Right lobe of liver (tissue), 6 donors: ENCODE results near the gene RNF13. TPM values are rescaled to one million over a fixed set of nuclear protein-coding genes. Genes with fewer than 3 reads are reported as not detected.
"Not testable (repeated sequence)": the region's sequence is repeated elsewhere in the genome, so short reads cannot be mapped to it uniquely, and the experiment has no call there.

ENCODE experiments used
- ATAC-seq, 4 donors: fragments of 200-7000 bp; cut with Tn5 transposase; one replicate each; pipeline ENCODE4 v1.9.1; 2020; ENCODE audit warnings: mild to moderate bottlenecking in 4 of 4, moderate library complexity in 4 of 4
- DNase-seq, 3 donors: peaks; one replicate each; pipeline ENCODE4 v3.0.0-alpha.2; 2020
- H3K27ac ChIP-seq, 3 donors: fragments of 200-600 bp; one replicate each; pipeline ENCODE4 v1.8.0; 2022
- H3K27me3 ChIP-seq, 2 donors: fragments of 200-600 bp; one replicate each; pipeline ENCODE4 v1.8.0; 2022
- H3K36me3 ChIP-seq, 4 donors: fragments of 200-600 bp; sonication (generic) in 1 of 4; one replicate each; pipeline versions ENCODE4 v1.5.1 to v1.8.0; 2017 to 2022; ENCODE audit warnings: control low read depth in 1 of 4
- H3K4me1 ChIP-seq, 4 donors: fragments of 200-600 bp; sonication (generic) in 1 of 4; one replicate each; pipeline versions ENCODE4 v1.5.1 to v1.8.0; 2017 to 2022; ENCODE audit warnings: control low read depth in 1 of 4
- H3K4me3 ChIP-seq, 3 donors: fragments of 200-600 bp; one replicate each; pipeline ENCODE4 v1.8.0; 2022
- H3K9me3 ChIP-seq, 4 donors: fragments of 200-600 bp; sonication (generic) in 1 of 4; one replicate each; pipeline versions ENCODE4 v1.5.1 to v1.8.0; 2017 to 2022; ENCODE audit warnings: control low read depth in 1 of 4
- CTCF ChIP-seq, 4 donors: fragments of 200-600 bp in 3 of 4; fragments of 450-650 bp in 1 of 4; IDR thresholded peaks; one replicate each; pipeline versions ENCODE4 v1.5.1 to v1.8.0; 2016 to 2022; ENCODE audit warnings: antibody characterized with exemption in 4 of 4, mild to moderate bottlenecking in 2 of 4
- POLR2A ChIP-seq: fragments of 450-650 bp; IDR thresholded peaks from one replicate; pipeline ENCODE4 v1.6.1; 2017; ENCODE audit warnings: antibody characterized with exemption, mild to moderate bottlenecking
- WGBS: methylation state at CpG from one replicate; pipeline ENCODE4 v1.1.6; 2018; ENCODE audit warnings: low coverage, low lambda C conversion rate; ENCODE audit not compliant: insufficient coverage; ENCODE audit errors: missing lambda C conversion rate; 5-methylcytosine and 5-hydroxymethylcytosine counted together
- intact Hi-C, 2 donors: fragments of 100-400 bp; cut with DNase I; formaldehyde crosslinking; loops; one replicate each; pipeline versions ENCODE4 v1.11.2 to v1.14.1; 2022
- total RNA-seq, 6 experiments: library from RNA; depleted of rRNA in 2 of 6; stranded (reverse); fragments of >200 nt in 2 of 6; fragmentation: NEBNext Ultra II Directional in 3 of 6; extraction: Animal tissue kit (Norgen Biotek cat#: 25700) in 3 of 6; gene quantifications; one replicate each; pipeline versions ENCODE4 v1.1.0 to v1.2.4, GENCODE V29; 2016 to 2023
- donor health status: DM: no; HTN: yes; CAD: no.
- donor health status: DM: no; HTN: no; CAD: no.
- donor health status: DM: no; HTN: no; CAD: no.
- donor health status: DM: no; HTN: yes; CAD: no.
- donor health status: DM: no; HTN: yes; CAD: no.

Gene RNF13
- total RNA-seq, 6 experiments from 2014 or later = 45.0 to 55.6 (median 47.5) TPM

GRCh38 chr3:149942409-149942808, 129.4 kb downstream of the RNF13 start:
- Histone ChIP-seq H3K4me1 (no peaks in the 10 kb centered on the region), H3K36me3 (no peaks in the 10 kb centered on the region), H3K4me3 (no peak overlapping the region), H3K27me3 (no peaks in the 10 kb centered on the region), H3K27ac (no peak overlapping the region), H3K9me3 (no peaks in the 10 kb centered on the region)
- intact Hi-C loops = no loop called here
- DNase-seq (no peak), ATAC-seq (no peak)
- no peak for TF ChIP-seq CTCF (IDR thresholded peaks at IDR 0.05)
- no peak for TF ChIP-seq POLR2A

- DNase-seq, H3K4me1 ChIP-seq, H3K36me3 ChIP-seq, H3K27me3 ChIP-seq, H3K27ac ChIP-seq, intact Hi-C loops, ATAC-seq, H3K4me3 ChIP-seq, H3K9me3 ChIP-seq: not testable (repeated sequence)
- 95% methylated on average over 3 of the region's 3 CpGs for WGBS
Observed at GRCh38 chr3:149943966-149944365, 131.0 kb downstream of the RNF13 start.

- intact Hi-C loops = no loop called here
- Histone ChIP-seq H3K4me3 (no peak overlapping the region), H3K4me1 (no peaks in the 10 kb centered on the region), H3K27ac (no peak overlapping the region), H3K9me3 (no peaks in the 10 kb centered on the region), H3K36me3 (no peaks in the 10 kb centered on the region), H3K27me3 (no peaks in the 10 kb centered on the region)
- DNase-seq = no peak
- WGBS = 73% methylated on average over 2 of the region's 7 CpGs
- TF ChIP-seq CTCF (IDR thresholded peaks at IDR 0.05) = no peak
- TF ChIP-seq POLR2A = no peak
- ATAC-seq = peak in 1 of 4 donors; percentile 36
Observed at GRCh38 chr3:149947231-149947630, 134.2 kb downstream of the RNF13 start.

DNA sequence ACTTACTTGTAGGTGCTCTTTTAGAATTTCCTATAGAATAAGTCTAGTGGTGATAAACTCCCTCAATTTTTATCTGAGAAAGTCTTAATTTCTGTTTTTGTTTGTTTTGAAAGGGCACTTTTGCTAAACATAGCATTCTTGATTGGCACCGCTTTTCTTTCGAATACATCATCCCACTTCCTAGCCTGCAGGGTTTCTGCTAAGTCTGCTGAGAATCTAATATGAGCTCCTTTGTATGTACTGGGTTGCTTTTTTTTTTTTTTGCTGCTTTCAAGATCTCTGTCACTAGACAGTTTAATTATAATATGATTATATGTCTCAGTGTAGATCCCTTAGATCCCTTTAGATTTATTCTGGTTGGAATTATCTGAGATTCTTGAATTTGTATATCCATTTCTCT, 136.2 kb downstream of the RNF13 start:
- no peak for ATAC-seq
- Histone ChIP-seq H3K4me1 (no peaks in the 10 kb centered on the region), H3K4me3 (no peak overlapping the region), H3K27ac (no peak overlapping the region), H3K9me3 (no peaks in the 10 kb centered on the region), H3K36me3 (no peaks in the 10 kb centered on the region), H3K27me3 (no peaks in the 10 kb centered on the region)
- intact Hi-C loops = no loop called here
- TF ChIP-seq POLR2A (no peak), CTCF (IDR thresholded peaks at IDR 0.05) (no peak)
- 100% methylated on average over 2 of the region's 2 CpGs for WGBS
- no peak for DNase-seq

GRCh38 chr3:149954812-149955211, 141.8 kb downstream of the RNF13 start:
- no peaks in the 10 kb centered on the region for H3K36me3 ChIP-seq
- H3K27ac ChIP-seq = no peak overlapping the region
- no peaks in the 10 kb centered on the region for H3K27me3 ChIP-seq
- ATAC-seq (no peak), DNase-seq (no peak)
- no peak for TF ChIP-seq POLR2A
- no peak for TF ChIP-seq CTCF (IDR thresholded peaks at IDR 0.05)
- intact Hi-C loops = no loop called here
- 41% methylated on average over 1 of the region's 1 CpG for WGBS
- no peak overlapping the region for H3K4me3 ChIP-seq
- peaks cover 0 to 30% (median 8%) of the 10 kb centered on the region in 4 donors for H3K4me1 ChIP-seq
- H3K9me3 ChIP-seq = no peaks in the 10 kb centered on the region
